Measurements from ENCODE around the gene PIGU.
"Not testable (repeated sequence)": the region's sequence is repeated elsewhere in the genome, so short reads cannot be mapped to it uniquely, and the experiment has no call there.

PIGU gene

GRCh38 chr20:34658654-34659053 is 18.2 kb downstream of the PIGU start:
- not testable (repeated sequence) for DNase-seq

DNA sequence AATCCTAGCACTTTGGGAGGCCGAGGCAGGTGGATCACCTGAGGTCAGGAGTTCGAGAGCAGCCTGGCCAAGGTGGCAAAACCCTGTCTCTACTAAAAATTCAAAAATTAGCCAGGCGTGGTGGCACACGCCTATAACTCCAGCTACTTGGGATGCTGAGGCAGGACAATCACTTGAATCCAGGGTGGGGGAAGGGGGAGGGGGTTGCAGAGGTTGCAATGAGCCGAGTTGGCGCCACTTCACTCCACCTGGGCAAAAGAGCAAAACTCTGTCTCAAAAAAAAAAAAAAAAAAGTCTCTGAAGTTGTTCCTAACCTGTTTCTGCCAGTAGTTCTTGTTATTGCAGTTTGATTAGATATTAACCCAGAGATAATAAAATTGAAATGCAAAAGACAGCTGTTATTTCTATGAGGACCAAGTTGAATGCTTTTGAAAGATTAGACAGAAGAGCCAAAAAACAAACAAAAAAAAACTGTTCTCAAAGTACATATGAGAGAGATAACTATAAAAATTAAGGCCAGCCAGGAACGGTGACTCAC is 22.6 kb downstream of the PIGU start:
- no peak for DNase-seq

- no peak for DNase-seq
These were observed 25.7 kb downstream of the PIGU start for GRCh38 chr20:34651200-34651599.

DNA sequence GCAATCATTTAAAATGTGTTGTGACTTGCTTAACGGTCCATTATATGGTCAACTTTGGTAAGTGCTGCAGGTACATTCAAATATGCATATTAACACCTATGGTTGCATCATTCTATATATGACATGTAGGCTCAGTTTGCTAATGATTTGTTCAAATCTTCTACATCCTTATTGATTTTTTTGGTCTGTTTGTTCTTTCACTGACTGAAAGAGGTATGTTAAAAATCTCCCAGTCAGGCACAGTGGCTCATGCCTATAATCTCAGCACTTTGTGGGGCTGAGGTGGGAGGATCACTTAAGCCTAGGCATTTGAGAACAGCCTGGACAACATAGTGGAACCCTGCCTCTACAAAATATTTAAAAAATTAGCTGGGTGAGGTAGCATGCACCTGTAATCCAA is 29.2 kb downstream of the PIGU start:
- no peak for DNase-seq

GRCh38 chr20:34644951-34645350 is 31.9 kb downstream of the PIGU start:
- no peak for DNase-seq

GRCh38 chr20:34644345-34644744 is 32.5 kb downstream of the PIGU start:
- no peak for DNase-seq

GRCh38 chr20:34643928-34644327 is 33.0 kb downstream of the PIGU start:
- DNase-seq: no peak

DNA sequence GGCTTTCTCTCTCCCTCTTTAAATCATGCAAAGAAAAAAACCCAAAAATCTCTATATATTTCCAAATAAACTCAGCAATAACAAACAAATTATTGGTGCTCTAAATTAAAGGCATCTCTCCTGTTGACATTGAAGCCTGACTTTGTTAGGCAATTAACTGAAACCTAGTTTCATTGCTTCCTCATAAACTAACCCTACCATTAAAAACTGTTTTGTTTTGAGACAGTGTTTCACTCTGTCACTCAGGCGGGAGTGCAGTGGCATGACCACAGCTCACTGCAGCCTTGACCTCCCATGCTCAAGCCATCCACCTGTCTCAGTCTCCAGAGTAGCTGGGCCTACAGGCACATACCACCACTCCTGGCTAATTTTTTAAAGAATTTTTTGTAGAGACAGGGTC is 34.9 kb downstream of the PIGU start:
- DNase-seq: no peak

DNA sequence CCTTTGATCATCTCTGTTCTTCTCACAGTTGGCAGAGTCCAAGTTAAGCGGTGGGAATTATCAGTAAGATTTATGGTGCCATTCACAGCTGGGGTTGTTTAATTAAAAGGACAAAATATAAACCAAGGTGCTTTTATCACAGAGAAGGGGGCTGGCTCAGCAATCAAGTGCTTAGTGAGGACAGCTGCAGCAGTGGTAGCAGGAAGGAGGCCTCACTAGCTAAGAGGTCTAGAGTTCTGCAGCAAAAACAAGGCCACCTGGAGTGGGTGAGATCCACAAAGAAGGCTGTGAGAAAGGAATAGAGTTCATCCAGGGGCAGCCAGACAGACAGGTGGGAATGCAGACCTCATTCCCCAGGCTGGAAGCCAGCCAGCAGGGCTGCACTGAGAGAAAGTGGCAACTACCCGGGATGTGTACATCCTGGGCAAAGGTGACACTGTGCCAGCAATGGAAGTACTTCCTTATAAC is 37.1 kb downstream of the PIGU start:
- peak; percentile 43 to 61 for DNase-seq

GRCh38 chr20:34638532-34638931 is 38.4 kb downstream of the PIGU start:
- no peak for DNase-seq

DNA sequence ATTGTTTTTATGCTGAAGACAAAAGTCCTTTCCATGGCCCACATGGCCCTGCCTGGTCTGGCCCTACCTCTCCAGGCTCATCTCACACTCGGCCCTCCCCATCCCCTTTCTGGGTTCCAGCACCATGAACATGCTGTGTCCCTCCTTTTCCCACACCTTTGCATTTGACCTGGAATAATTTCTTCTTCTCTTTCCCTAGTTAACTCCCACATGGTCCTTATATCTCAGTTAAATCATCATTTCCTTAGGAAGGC is 38.9 kb downstream of the PIGU start:
- DNase-seq: no peak

- no peak for DNase-seq
These were observed 39.5 kb downstream of the PIGU start for GRCh38 chr20:34637245-34638038.

- no peak for DNase-seq
These were observed 40.2 kb downstream of the PIGU start for GRCh38 chr20:34636648-34637047.

DNA sequence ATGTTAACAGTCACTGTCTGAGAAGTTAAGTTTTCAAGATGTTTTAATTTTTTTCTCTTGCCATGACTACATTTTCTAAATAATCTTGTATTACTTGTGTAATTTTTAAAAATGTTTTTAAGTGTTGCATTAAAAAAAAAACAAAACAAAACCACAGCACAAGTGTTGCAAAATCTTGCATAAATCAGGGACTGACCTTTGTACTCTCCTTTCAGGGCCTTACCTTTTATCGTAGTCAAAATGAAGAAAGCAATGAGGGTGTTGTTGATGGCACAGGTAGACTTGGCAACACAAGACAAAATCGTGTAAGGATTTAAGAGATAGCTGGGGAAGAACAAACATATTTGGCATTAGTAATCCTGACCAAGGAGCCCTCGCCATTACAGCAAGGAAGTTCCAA is 42.5 kb downstream of the PIGU start:
- DNase-seq: no peak

GRCh38 chr20:34632870-34633452 is 43.9 kb downstream of the PIGU start:
- DNase-seq: no peak

DNA sequence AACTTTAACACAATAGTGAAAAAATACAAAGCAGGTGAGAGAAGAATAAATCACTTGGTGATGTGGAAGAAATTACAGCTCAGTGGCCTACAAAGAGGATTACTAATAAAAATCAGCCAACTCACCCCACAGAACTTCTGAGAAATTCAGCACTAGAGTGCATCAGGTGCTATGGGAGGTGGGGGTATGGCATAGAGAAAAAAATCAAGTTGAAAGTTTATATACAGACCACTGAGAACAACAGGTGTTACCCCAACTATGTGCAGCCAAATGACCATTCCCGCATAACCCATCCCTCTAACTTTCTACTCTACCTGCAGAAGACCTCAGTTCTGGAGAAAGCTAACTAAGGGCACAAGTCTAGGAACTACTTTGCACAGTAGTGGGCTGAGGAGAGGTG is 47.0 kb downstream of the PIGU start:
- no peak for DNase-seq

DNA sequence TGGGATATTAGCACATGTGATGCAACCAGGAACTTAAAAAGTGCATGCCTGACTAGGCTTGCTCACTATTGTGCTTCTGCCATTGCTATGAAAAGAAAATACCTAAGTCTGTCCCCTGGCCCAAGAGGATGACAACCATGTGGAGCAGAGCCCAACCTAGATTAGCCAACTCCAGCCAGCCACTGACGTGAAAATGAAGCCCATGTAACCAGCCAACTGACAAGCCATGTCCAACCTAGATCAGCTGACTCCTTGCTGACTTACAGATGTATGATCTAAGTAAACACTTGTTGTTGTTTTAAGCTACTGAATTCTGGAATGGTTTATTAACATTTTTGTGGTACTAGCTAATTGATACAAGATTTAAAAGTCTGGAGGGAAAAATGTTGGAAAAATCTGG is 47.5 kb downstream of the PIGU start:
- DNase-seq: no peak

DNA sequence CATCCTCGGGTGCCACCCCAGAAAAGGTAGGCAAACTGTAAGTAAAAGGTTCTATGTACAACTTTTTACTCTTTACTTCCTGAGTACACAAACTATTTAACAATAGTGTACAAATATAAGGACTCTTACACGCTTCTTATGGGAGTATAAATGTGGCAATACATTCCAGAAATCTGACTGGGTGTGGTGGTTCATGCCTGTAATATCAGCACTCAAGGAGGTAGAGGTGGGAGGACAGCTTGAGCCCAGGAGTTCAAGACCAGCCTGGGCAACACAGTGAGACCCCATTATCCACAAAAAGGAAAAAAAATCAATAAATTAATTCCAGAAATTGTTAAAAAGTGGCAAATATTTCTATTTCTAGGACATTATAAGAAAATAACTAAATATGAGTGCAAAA is 48.9 kb downstream of the PIGU start:
- DNase-seq: no peak

GRCh38 chr20:34627458-34627857 is 49.4 kb downstream of the PIGU start:
- no peak for DNase-seq

- no peak for DNase-seq
These were observed 49.9 kb downstream of the PIGU start for GRCh38 chr20:34626992-34627391.

DNA sequence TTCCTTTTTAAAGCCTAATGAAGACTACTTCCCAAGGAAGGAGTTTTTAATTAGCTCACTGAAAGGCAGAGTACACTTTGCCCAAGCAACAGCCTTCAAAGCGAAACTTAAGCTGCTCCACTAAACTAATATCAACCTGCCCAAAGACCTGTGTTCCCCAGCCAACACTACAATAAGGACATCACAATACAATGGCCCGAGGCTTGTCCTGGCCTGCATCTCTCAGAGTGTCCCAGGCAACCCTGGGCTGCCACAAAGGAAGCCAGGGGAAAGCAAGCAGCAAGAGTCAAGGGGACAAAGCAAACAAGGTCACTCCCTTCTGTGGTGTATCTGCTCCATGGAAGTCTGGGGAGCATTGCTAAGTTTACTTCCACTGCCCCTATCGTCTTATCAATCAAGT is 52.3 kb downstream of the PIGU start:
- no peak for DNase-seq

DNA sequence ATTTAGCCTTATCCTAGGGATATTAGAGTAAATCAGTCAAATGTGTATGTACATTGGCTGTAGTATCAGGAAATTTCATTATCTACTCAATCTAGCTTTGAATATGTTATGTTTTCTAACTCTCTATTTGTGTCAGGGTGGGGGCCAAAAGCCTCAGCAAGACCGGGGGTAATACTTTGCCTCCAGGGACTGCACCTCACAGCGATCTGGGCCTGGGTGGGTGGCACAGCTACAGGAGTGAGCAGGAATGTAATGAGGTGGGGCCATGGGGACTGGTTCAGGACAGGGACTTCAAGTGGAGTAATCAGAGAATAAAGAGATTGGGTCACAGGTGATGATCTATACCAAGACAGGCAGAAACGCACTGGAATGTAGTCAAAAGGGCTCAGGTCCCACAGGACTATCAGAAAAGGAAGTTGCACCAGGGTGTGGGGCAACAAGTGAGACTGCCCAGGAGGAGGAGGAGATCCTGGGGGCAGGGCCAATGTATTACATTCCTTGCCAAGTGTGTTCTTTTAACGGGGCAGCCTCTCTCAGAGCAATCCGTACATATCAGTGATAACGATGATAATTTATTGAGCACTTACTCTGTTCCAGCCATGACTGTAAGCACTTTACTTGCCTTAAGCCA is 54.0 kb downstream of the PIGU start:
- DNase-seq: no peak

DNA sequence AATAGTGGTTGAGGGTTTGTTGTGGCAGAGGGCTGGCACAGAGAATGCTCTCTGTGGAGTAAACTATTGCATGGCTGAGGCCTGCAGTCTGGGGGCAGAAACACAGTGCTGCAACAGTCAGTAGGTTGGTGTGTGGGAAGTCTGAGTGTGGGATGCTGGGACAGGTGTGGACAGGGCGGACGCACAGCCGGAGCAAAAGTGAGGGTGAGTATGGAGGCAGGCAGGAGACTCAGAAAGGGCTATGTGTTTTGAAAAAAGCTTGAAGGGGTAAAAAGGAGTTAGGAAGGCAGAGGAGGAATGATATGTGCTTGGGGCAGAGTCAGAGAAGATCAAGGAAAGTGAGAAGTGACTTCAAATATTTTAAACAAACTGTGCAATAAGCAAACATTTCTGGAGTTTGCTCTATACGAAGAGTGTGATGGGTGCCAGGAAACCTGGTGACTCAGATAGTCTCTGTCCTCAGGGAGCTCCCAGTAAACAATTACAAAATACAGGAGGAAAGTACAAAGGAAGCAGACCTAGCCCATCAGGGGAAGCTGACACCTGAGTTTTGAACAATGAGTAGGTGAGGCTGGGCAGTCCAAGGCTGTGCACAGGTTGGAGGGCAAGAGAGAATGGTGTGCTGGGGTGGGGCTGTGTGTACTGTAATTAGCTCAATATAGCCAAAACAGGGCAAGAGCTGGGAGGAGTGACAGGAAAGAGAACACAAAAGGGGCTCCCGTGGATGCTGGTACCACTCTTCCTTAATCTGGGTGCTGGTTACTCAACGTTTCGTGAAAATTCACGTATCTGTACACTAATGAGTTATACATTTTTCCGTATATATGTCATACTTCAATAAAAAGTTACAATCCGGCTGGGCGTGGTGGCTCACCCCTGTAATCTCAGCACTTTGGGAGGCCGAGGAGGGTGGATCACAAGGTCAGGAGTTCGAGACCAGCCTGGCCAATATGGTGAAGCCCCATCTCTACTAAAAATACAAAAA is 55.2 kb downstream of the PIGU start:
- DNase-seq: no peak
